SU-DHL-6 (cell line): ENCODE results near the gene ADD3.

Experiments
- CTCF ChIP-seq: fragments of 200-600 bp; sonication (generic); IDR thresholded peaks from one replicate; pipeline ENCODE4 v1.5.1; 2017; ENCODE audit warnings: antibody characterized with exemption, mild to moderate bottlenecking, low read length, moderate library complexity; ENCODE audit not compliant: insufficient read depth, poor library complexity, severe bottlenecking
- EZH2phosphoT487 ChIP-seq: fragments of 200-600 bp; sonication (generic), shearing (Covaris generic); conservative IDR thresholded peaks from 2 replicates; pipeline ENCODE4 v1.6.1; 2018; ENCODE audit warnings: mild to moderate bottlenecking, antibody characterized with exemption, low read length, moderate library complexity, mixed read lengths

DNA sequence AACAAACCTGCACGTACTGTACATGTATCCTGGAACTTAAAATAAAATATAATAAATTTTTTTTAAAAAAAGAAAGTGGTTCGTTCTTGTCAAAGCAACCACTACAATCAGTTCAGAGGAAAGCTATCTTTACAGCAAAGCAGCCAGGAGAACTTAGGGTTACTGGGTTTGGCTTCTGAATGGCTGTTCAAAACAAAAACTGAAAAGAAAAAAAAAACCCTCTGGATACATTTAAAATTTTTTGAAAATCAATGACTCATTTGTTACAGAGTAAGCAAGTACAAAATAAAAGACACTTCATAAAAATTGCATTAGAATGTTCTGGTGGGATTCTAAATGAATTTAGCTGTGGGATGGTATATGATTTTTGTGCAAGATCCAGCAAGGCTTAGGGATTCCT lies 28.6 kb upstream of the ADD3 start:
- no peak for TF ChIP-seq CTCF
- no peak for TF ChIP-seq EZH2phosphoT487
